ENCODE measurements around the gene VAT1.

- TF ChIP-seq, protein P1, sequence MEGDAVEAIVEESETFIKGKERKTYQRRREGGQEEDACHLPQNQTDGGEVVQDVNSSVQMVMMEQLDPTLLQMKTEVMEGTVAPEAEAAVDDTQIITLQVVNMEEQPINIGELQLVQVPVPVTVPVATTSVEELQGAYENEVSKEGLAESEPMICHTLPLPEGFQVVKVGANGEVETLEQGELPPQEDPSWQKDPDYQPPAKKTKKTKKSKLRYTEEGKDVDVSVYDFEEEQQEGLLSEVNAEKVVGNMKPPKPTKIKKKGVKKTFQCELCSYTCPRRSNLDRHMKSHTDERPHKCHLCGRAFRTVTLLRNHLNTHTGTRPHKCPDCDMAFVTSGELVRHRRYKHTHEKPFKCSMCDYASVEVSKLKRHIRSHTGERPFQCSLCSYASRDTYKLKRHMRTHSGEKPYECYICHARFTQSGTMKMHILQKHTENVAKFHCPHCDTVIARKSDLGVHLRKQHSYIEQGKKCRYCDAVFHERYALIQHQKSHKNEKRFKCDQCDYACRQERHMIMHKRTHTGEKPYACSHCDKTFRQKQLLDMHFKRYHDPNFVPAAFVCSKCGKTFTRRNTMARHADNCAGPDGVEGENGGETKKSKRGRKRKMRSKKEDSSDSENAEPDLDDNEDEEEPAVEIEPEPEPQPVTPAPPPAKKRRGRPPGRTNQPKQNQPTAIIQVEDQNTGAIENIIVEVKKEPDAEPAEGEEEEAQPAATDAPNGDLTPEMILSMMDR (IDR thresholded peaks at IDR 0.05) = no peak
- TF ChIP-seq POLR2A (IDR thresholded peaks at IDR 0.05) (no peak), POLR2AphosphoS5 (IDR thresholded peaks at IDR 0.05) (no peak)
These were observed 21.8 kb upstream of the VAT1 start for GRCh38 chr17:43044024-43044423.
